ENCODE results near the gene SLC18A2.
"Not testable (repeated sequence)": the region's sequence is repeated elsewhere in the genome, so short reads cannot be mapped to it uniquely, and the experiment has no call there.

The SLC18A2 gene

GRCh38 chr10:117277675-117278074 lies 36.8 kb downstream of the SLC18A2 start:
- H3K27ac ChIP-seq (ENCODE audit: low read length), result no peak overlapping the region
- no CpG with 5 or more reads among the region's 2 CpGs for WGBS (ENCODE audit: insufficient coverage, insufficient read length)
- H3K9me3 ChIP-seq (ENCODE audit: control insufficient read depth, insufficient read depth, low read length), result no peaks in the 10 kb centered on the region
- H3K36me3 ChIP-seq (ENCODE audit: control insufficient read depth, insufficient read depth, low read length), result no peaks in the 10 kb centered on the region
- no peak overlapping the region for H3K4me3 ChIP-seq (ENCODE audit: low read length)
- no peaks in the 10 kb centered on the region for H3K27me3 ChIP-seq (ENCODE audit: control insufficient read depth, insufficient read depth, low read length)
- no peaks in the 10 kb centered on the region for H3K4me1 ChIP-seq (ENCODE audit: control insufficient read depth, insufficient read depth, low read length)
- DNase-seq (ENCODE audit: low read depth, low spot score), result no peak

DNA sequence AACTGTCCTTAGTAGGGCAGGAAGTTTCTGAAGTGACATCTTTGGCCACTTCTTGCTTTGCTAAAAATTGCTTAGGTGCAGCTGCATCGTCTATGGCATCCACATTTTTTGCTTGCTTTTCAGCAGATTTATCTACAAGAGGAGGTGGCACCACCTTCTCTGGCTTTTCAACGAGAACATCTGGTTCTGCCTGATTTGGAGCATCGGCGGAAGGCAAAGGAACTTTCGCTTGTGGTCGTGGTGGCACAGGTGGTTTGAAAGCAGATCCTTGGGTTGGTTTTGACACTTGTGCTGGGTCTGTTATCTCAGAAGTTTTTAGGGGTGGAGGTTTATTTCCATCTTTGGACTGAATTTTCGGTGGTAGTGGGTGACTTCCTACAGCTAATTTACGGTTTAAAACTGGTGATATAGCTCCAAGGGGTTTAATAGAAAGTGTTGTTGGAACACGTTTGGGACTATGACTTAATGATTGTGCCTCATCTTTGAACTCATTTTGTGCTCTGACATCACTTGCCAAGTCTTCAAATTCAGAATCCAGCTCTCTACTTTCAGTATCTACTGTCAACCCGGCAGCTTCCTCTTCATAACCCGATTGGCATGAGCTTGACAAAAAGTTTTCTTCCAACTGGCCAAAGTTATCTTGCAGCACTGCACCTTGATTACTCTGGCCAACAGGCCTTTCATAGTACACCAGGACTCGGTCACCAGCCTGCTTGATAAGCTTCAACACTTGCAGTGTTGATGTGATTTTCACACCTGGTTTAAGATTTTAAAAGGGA lies 44.0 kb downstream of the SLC18A2 start:
- Histone ChIP-seq H3K9me3 (ENCODE audit: control insufficient read depth, insufficient read depth, low read length) (no peaks in the 10 kb centered on the region), H3K27ac (ENCODE audit: low read length) (no peak overlapping the region), H3K36me3 (ENCODE audit: control insufficient read depth, insufficient read depth, low read length) (no peaks in the 10 kb centered on the region), H3K4me3 (ENCODE audit: low read length) (no peak overlapping the region), H3K4me1 (ENCODE audit: control insufficient read depth, insufficient read depth, low read length) (no peaks in the 10 kb centered on the region), H3K27me3 (ENCODE audit: control insufficient read depth, insufficient read depth, low read length) (no peaks in the 10 kb centered on the region)
- DNase-seq (ENCODE audit: low read depth, low spot score), result no peak
- WGBS (ENCODE audit: insufficient coverage, insufficient read length), result no CpG with 5 or more reads among the region's 12 CpGs

DNA sequence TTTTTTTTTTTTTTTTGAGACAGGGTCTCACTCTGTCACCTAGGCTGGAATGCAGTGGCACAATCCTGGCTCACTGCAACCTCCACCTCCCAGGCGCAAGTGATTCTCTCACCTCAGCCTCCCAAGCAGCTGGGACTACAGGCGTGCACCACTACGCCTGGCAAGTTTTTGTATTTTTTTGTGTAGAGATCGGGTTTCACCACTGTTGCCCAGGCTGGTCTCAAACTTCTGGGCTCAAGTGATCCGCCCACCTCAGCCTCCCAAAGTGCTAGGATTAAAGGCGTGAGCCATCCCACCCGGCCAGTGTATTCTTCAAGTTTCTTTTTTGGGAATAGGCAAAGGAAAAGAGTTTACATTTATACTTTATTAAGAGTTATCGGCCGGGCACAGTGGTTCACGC lies 50.0 kb downstream of the SLC18A2 start:
- not testable (repeated sequence) for H3K27me3 ChIP-seq (ENCODE audit: control insufficient read depth, insufficient read depth, low read length); H3K4me1 ChIP-seq (ENCODE audit: control insufficient read depth, insufficient read depth, low read length); H3K27ac ChIP-seq (ENCODE audit: low read length); H3K36me3 ChIP-seq (ENCODE audit: control insufficient read depth, insufficient read depth, low read length); H3K9me3 ChIP-seq (ENCODE audit: control insufficient read depth, insufficient read depth, low read length); DNase-seq (ENCODE audit: low read depth, low spot score); H3K4me3 ChIP-seq (ENCODE audit: low read length)
- WGBS (ENCODE audit: insufficient coverage, insufficient read length), result no CpG with 5 or more reads among the region's 10 CpGs

DNA sequence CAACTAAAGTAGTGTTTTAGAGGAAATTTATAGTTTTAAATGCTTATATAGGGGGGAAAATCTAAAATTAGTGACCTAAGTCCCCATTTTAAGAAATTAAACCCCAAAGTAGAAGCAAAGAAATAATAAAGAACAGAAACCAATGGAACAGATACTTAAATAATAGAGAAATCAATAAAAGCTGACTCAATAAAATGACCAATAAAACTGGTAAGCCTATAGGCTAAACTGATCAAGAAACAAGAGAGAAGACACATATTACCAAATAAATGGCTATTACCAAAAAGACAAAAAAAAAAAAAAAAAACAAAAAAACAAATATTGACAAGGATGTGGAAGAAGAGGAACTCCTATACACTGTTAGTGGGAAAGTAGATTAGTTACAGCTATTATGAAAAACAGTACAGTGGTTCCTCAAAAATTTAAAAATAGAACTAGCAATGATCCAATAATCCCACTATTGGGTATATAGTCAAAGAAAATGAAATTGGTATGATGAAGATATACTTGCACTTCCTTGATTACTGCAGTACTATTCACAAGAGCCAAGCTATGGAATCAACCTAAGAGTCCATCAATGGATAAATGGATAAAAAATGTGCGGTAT lies 53.2 kb downstream of the SLC18A2 start:
- no peaks in the 10 kb centered on the region for H3K4me1 ChIP-seq (ENCODE audit: control insufficient read depth, insufficient read depth, low read length)

GRCh38 chr10:117294735-117295134 lies 53.8 kb downstream of the SLC18A2 start:
- H3K4me1 ChIP-seq (ENCODE audit: control insufficient read depth, insufficient read depth, low read length), result no peaks in the 10 kb centered on the region
- no peak overlapping the region for H3K4me3 ChIP-seq (ENCODE audit: low read length)
- DNase-seq (ENCODE audit: low read depth, low spot score), result no peak
- H3K27ac ChIP-seq (ENCODE audit: low read length), result no peak overlapping the region
- no CpG with 5 or more reads among the region's 2 CpGs for WGBS (ENCODE audit: insufficient coverage, insufficient read length)
- H3K27me3 ChIP-seq (ENCODE audit: control insufficient read depth, insufficient read depth, low read length), result no peaks in the 10 kb centered on the region
- no peaks in the 10 kb centered on the region for H3K36me3 ChIP-seq (ENCODE audit: control insufficient read depth, insufficient read depth, low read length)
- H3K9me3 ChIP-seq (ENCODE audit: control insufficient read depth, insufficient read depth, low read length), result no peaks in the 10 kb centered on the region

More for the DNA sequence above, 53.2 kb downstream of the SLC18A2 start:
- Histone ChIP-seq H3K4me3 (ENCODE audit: low read length) (no peak overlapping the region), H3K27me3 (ENCODE audit: control insufficient read depth, insufficient read depth, low read length) (no peaks in the 10 kb centered on the region), H3K9me3 (ENCODE audit: control insufficient read depth, insufficient read depth, low read length) (no peaks in the 10 kb centered on the region), H3K27ac (ENCODE audit: low read length) (no peak overlapping the region), H3K36me3 (ENCODE audit: control insufficient read depth, insufficient read depth, low read length) (no peaks in the 10 kb centered on the region)
- no peak for DNase-seq (ENCODE audit: low read depth, low spot score)
- WGBS (ENCODE audit: insufficient coverage, insufficient read length), result no CpG with 5 or more reads among the region's 1 CpG

DNA sequence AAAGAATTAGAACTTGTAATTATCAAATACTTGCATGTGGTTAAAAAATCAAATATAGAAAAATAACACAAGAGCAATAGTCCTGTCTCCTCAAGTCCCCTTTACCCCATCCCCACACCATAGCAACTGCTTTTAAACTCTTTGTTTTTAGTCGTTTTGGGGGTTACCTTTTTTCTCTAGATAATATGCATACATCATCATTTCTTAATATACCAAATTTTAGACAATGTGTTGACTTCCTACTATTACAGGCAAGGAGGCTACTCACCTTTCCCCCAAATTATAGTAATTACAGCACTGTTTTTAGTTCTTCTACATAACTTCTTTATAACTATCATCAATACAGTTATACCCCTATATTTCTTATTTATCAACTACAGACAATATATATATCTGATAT lies 57.3 kb downstream of the SLC18A2 start:
- no CpG with 5 or more reads among the region's 1 CpG for WGBS (ENCODE audit: insufficient coverage, insufficient read length)
- Histone ChIP-seq H3K9me3 (ENCODE audit: control insufficient read depth, insufficient read depth, low read length) (no peaks in the 10 kb centered on the region), H3K27me3 (ENCODE audit: control insufficient read depth, insufficient read depth, low read length) (no peaks in the 10 kb centered on the region), H3K36me3 (ENCODE audit: control insufficient read depth, insufficient read depth, low read length) (no peaks in the 10 kb centered on the region), H3K4me3 (ENCODE audit: low read length) (no peak overlapping the region), H3K27ac (ENCODE audit: low read length) (no peak overlapping the region), H3K4me1 (ENCODE audit: control insufficient read depth, insufficient read depth, low read length) (no peaks in the 10 kb centered on the region)
- no peak for DNase-seq (ENCODE audit: low read depth, low spot score)

- H3K27me3 ChIP-seq (ENCODE audit: control insufficient read depth, insufficient read depth, low read length), result no peaks in the 10 kb centered on the region
- H3K36me3 ChIP-seq (ENCODE audit: control insufficient read depth, insufficient read depth, low read length), result no peaks in the 10 kb centered on the region
- DNase-seq (ENCODE audit: low read depth, low spot score), result no peak
- H3K4me3 ChIP-seq (ENCODE audit: low read length), result no peak overlapping the region
- no peaks in the 10 kb centered on the region for H3K4me1 ChIP-seq (ENCODE audit: control insufficient read depth, insufficient read depth, low read length)
- no peak overlapping the region for H3K27ac ChIP-seq (ENCODE audit: low read length)
- H3K9me3 ChIP-seq (ENCODE audit: control insufficient read depth, insufficient read depth, low read length), result 0 out of 2 replicates have a peak, but pooled peaks cover 1% of the 10 kb centered on the region
Observed at GRCh38 chr10:117299435-117299834, 58.5 kb downstream of the SLC18A2 start.

- no peak for DNase-seq (ENCODE audit: low read depth, low spot score)
- WGBS (ENCODE audit: insufficient coverage, insufficient read length), result no CpG with 5 or more reads among the region's 1 CpG
- H3K9me3 ChIP-seq (ENCODE audit: control insufficient read depth, insufficient read depth, low read length), result 0 out of 2 replicates have a peak, but pooled peaks cover 1% of the 10 kb centered on the region
- H3K27ac ChIP-seq (ENCODE audit: low read length), result no peak overlapping the region
- no peaks in the 10 kb centered on the region for H3K36me3 ChIP-seq (ENCODE audit: control insufficient read depth, insufficient read depth, low read length)
- no peaks in the 10 kb centered on the region for H3K27me3 ChIP-seq (ENCODE audit: control insufficient read depth, insufficient read depth, low read length)
- no peak overlapping the region for H3K4me3 ChIP-seq (ENCODE audit: low read length)
- H3K4me1 ChIP-seq (ENCODE audit: control insufficient read depth, insufficient read depth, low read length), result no peaks in the 10 kb centered on the region
Observed at GRCh38 chr10:117300671-117301070, 59.8 kb downstream of the SLC18A2 start.

DNA sequence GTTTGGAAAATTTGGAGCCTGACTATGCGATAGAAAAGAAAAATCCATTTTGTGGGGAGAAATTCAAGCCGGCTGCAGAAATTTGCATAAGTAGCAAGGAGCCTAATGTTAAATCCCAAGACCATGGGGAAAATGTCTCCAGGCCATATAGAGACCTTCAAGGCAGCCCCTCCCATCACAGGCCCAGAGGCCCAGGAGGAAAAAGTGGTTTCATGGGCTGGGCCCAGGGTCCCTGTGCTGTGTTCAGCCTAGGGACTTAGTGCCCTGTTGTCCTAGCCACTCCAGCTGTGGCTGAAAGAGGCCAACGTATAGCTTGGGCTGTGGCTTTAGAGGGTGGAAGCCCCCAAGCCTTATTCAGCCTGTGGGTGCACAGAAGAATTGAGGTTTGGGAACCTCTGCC lies 62.5 kb downstream of the SLC18A2 start:
- not testable (repeated sequence) for H3K36me3 ChIP-seq (ENCODE audit: control insufficient read depth, insufficient read depth, low read length); H3K4me1 ChIP-seq (ENCODE audit: control insufficient read depth, insufficient read depth, low read length); DNase-seq (ENCODE audit: low read depth, low spot score); H3K4me3 ChIP-seq (ENCODE audit: low read length); H3K27ac ChIP-seq (ENCODE audit: low read length); H3K27me3 ChIP-seq (ENCODE audit: control insufficient read depth, insufficient read depth, low read length); H3K9me3 ChIP-seq (ENCODE audit: control insufficient read depth, insufficient read depth, low read length)
- WGBS (ENCODE audit: insufficient coverage, insufficient read length), result no CpG with 5 or more reads among the region's 3 CpGs

DNA sequence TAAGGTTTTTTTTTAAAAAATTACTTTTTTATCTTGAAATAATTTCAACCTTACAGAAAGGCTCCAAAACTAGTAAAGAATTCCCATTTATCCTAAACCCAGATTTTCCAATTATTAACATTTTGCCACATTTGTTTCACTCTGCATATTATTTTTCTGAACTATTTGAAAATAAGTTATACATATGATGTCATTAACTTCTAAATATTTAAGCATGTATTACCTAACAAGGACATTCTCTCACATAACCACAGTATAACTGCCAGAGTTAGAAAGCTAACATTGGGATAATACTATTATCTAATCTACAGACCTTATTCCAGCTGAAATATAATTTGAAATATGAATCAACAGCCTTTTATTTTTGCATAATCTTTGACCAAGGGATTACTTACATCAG lies 65.8 kb downstream of the SLC18A2 start:
- DNase-seq (ENCODE audit: low read depth, low spot score), result no peak
- H3K27me3 ChIP-seq (ENCODE audit: control insufficient read depth, insufficient read depth, low read length), result no peaks in the 10 kb centered on the region
- H3K36me3 ChIP-seq (ENCODE audit: control insufficient read depth, insufficient read depth, low read length), result no peaks in the 10 kb centered on the region
- no peak overlapping the region for H3K4me3 ChIP-seq (ENCODE audit: low read length)
- 0 out of 2 replicates have a peak, but pooled peaks cover 1% of the 10 kb centered on the region for H3K9me3 ChIP-seq (ENCODE audit: control insufficient read depth, insufficient read depth, low read length)
- no peaks in the 10 kb centered on the region for H3K4me1 ChIP-seq (ENCODE audit: control insufficient read depth, insufficient read depth, low read length)
- no peak overlapping the region for H3K27ac ChIP-seq (ENCODE audit: low read length)

GRCh38 chr10:117311261-117311660 lies 70.3 kb downstream of the SLC18A2 start:
- Histone ChIP-seq H3K27me3 (ENCODE audit: control insufficient read depth, insufficient read depth, low read length) (no peaks in the 10 kb centered on the region), H3K36me3 (ENCODE audit: control insufficient read depth, insufficient read depth, low read length) (no peaks in the 10 kb centered on the region), H3K4me1 (ENCODE audit: control insufficient read depth, insufficient read depth, low read length) (no peaks in the 10 kb centered on the region), H3K27ac (ENCODE audit: low read length) (no peak overlapping the region), H3K9me3 (ENCODE audit: control insufficient read depth, insufficient read depth, low read length) (no peaks in the 10 kb centered on the region), H3K4me3 (ENCODE audit: low read length) (no peak overlapping the region)
- WGBS (ENCODE audit: insufficient coverage, insufficient read length), result no CpG with 5 or more reads among the region's 5 CpGs
- DNase-seq (ENCODE audit: low read depth, low spot score), result no peak

Measured in iPS DF 6.9 (cell line).